B cell (primary cell): ENCODE results near the gene RNF220. TPM values are rescaled to one million over a fixed set of nuclear protein-coding genes. Genes with fewer than 3 reads are reported as not detected.

Source experiments
- ATAC-seq: fragments of 200-7000 bp; cut with Tn5 transposase; one replicate; pipeline ENCODE4 v1.10.0; 2021; ENCODE audit warnings: low read depth, mild to moderate bottlenecking, moderate number of reproducible peaks, moderate library complexity
- CTCF ChIA-PET: fragments of 350-600 bp; sonication (Branson Sonifier 250); formaldehyde crosslinking; loops from one replicate; lab custom pipeline; 2021; ENCODE audit warnings: antibody characterized with exemption, inconsistent platforms; lab: Charles Lee
- POLR2A ChIA-PET: fragments of 350-600 bp; sonication (Branson Sonifier 250); formaldehyde crosslinking; loops from one replicate; lab custom pipeline; 2021; ENCODE audit warnings: antibody characterized with exemption; lab: Charles Lee
- DNase-seq: peaks from one replicate; pipeline ENCODE4 v3.0.0; 2013
- H2AFZ ChIP-seq: 2 replicates; pipeline ENCODE4 v1.6.1; 2012; ENCODE audit warnings: mild to moderate bottlenecking, low read depth, low read length; ENCODE audit not compliant: insufficient read depth, poor library complexity, severe bottlenecking
- H3K27ac ChIP-seq, 2 donors: 1 replicate in 1 of 2; 2 replicates in 1 of 2; pipeline ENCODE4 v1.5.1; 2012 to 2013; ENCODE audit warnings: low read length in 2 of 2, mild to moderate bottlenecking in 2 of 2, moderate library complexity in 1 of 2
- H3K27me3 ChIP-seq, 4 experiments: fragments of 200-600 bp in 1 of 4; sonication (generic) in 1 of 4; replicated peaks in 1 of 4; 1 replicate in 2 of 4; 2 replicates in 2 of 4; pipeline versions ENCODE4 v1.6.1 to v1.7.0; 2013 to 2016; ENCODE audit warnings: low read length in 3 of 4, mild to moderate bottlenecking in 2 of 4, mixed read lengths in 1 of 4, moderate library complexity in 1 of 4; ENCODE audit not compliant: insufficient read depth in 4 of 4, control insufficient read depth in 3 of 4; ENCODE audit errors: control extremely low read depth in 1 of 4
- H3K36me3 ChIP-seq, 2 experiments: replicated peaks in 1 of 2; 1 replicate in 1 of 2; 2 replicates in 1 of 2; pipeline versions ENCODE4 v1.6.1 to v1.7.1; 2013; ENCODE audit warnings: low read length in 1 of 2; ENCODE audit not compliant: insufficient read depth in 2 of 2, control insufficient read depth in 1 of 2; ENCODE audit errors: control extremely low read depth in 1 of 2, extremely low read depth in 1 of 2
- H3K4me1 ChIP-seq, 2 donors: fragments of 200-600 bp in 1 of 2; sonication (generic) in 1 of 2; 1 replicate in 1 of 2; 2 replicates in 1 of 2; pipeline versions ENCODE4 v1.5.1 to v1.6.1; 2013 to 2017; ENCODE audit warnings: low read length in 2 of 2; ENCODE audit not compliant: control insufficient read depth in 2 of 2, insufficient read depth in 2 of 2
- H3K4me2 ChIP-seq: replicated peaks from 2 replicates; pipeline ENCODE3; 2012; ENCODE audit warnings: mild to moderate bottlenecking, low read depth, low read length; ENCODE audit not compliant: poor library complexity, severe bottlenecking
- H3K4me3 ChIP-seq, 5 experiments: fragments of 200-600 bp in 1 of 5; sonication (generic) in 1 of 5; 1 replicate in 3 of 5; 2 replicates in 2 of 5; pipeline versions ENCODE4 v1.5.1 to v1.7.0; 2011 to 2016; ENCODE audit warnings: low read length in 4 of 5, mild to moderate bottlenecking in 4 of 5, low read depth in 2 of 5, control low read depth in 1 of 5, moderate library complexity in 1 of 5; ENCODE audit not compliant: insufficient read depth in 1 of 5; ENCODE audit errors: control extremely low read depth in 1 of 5, extremely low read depth in 1 of 5
- H3K79me2 ChIP-seq: fragments of 200-600 bp; sonication (generic); one replicate; pipeline ENCODE4 v1.6.0; 2016; ENCODE audit warnings: low read length; ENCODE audit not compliant: control insufficient read depth, insufficient read depth
- H3K9ac ChIP-seq: fragments of 200-600 bp; sonication (generic); 2 replicates; pipeline ENCODE4 v1.6.1; 2017; ENCODE audit warnings: mild to moderate bottlenecking, low read length, moderate library complexity
- H3K9me3 ChIP-seq, 3 donors: one replicate each; pipeline versions ENCODE4 v1.6.1 to v1.7.1; 2013; ENCODE audit warnings: low read length in 2 of 3; ENCODE audit not compliant: control insufficient read depth in 2 of 3, insufficient read depth in 1 of 3; ENCODE audit errors: control extremely low read depth in 1 of 3
- H4K20me1 ChIP-seq: 2 replicates; pipeline ENCODE4 v1.6.0; 2012; ENCODE audit warnings: mild to moderate bottlenecking, low read length; ENCODE audit not compliant: insufficient read depth, control insufficient read depth, poor library complexity, severe bottlenecking
- H3K27ac Mint-ChIP-seq: one replicate; pipeline ENCODE4 v1.8.0; 2021; ENCODE audit warnings: mixed read lengths
- H3K27me3 Mint-ChIP-seq: one replicate; pipeline ENCODE4 v1.8.0; 2021; ENCODE audit warnings: mixed read lengths
- H3K4me1 Mint-ChIP-seq: one replicate; pipeline ENCODE4 v1.8.0; 2021; ENCODE audit warnings: mixed read lengths
- H3K4me3 Mint-ChIP-seq: one replicate; pipeline ENCODE4 v1.8.0; 2021; ENCODE audit warnings: mixed read lengths
- H3K9me3 Mint-ChIP-seq: one replicate; pipeline ENCODE4 v1.8.0; 2022; ENCODE audit warnings: mixed read lengths; ENCODE audit not compliant: insufficient read depth
- CTCF ChIP-seq: fragments of 200-600 bp; IDR thresholded peaks from one replicate; pipeline ENCODE4 v1.8.0; 2022; ENCODE audit warnings: antibody characterized with exemption, mild to moderate bottlenecking
- EZH2 ChIP-seq: IDR thresholded peaks from 2 replicates; pipeline ENCODE4 v1.6.1; 2012; ENCODE audit warnings: borderline replicate concordance, low read depth, mild to moderate bottlenecking, moderate library complexity, low read length; ENCODE audit not compliant: insufficient read depth, poor library complexity, severe bottlenecking
- WGBS: methylation state at CpG from one replicate; pipeline ENCODE4 v1.1.5; 2013; ENCODE audit warnings: missing lambda C conversion rate; ENCODE audit not compliant: insufficient coverage; 5-methylcytosine and 5-hydroxymethylcytosine counted together
- intact Hi-C: fragments of 100-400 bp; cut with micrococcal nuclease; formaldehyde crosslinking; loops from one replicate; pipeline ENCODE4 v1.10.0; 2022
- polyA plus RNA-seq: library from polyadenylated mRNA; depleted of rRNA; stranded (reverse); fragments of >200 nt; gene quantifications from 2 replicates; pipeline ENCODE4 v1.2.3, GENCODE V29; 2012
- total RNA-seq, 2 donors: library from RNA; stranded (reverse); fragments of 120-200 nt in 1 of 2; gene quantifications; 1 replicate in 1 of 2; 2 replicates in 1 of 2; pipeline versions ENCODE4 v1.2.3 to v1.2.4, GENCODE V29; 2013 to 2022

The RNF220 gene
- total and polyA plus RNA-seq, 2 donors (not counting 1 experiment from before 2014, with no cell fraction given): 115 to 141 TPM

GRCh38 chr1:44497422-44498170 is 92.5 kb downstream of the RNF220 start:
- peaks cover 10% of the 10 kb centered on the region for H3K4me1 Mint-ChIP-seq
- DNase-seq (no peak), ATAC-seq (no peak)
- 85% methylated on average over 5 of the region's 12 CpGs for WGBS
- ChIA-PET POLR2A (no interaction called here), CTCF (no interaction called here)
- no peak overlapping the region for H3K27ac Mint-ChIP-seq
- H4K20me1 ChIP-seq: no peaks in the 10 kb centered on the region
- no peak overlapping the region for H3K27ac ChIP-seq
- H3K36me3 ChIP-seq: no peaks in the 10 kb centered on the region
- peaks cover 0 to 4% (median 0%) of the 10 kb centered on the region in 4 experiments for H3K27me3 ChIP-seq
- no peak overlapping the region for H3K4me3 Mint-ChIP-seq
- no peaks in the 10 kb centered on the region for H3K9me3 ChIP-seq
- peaks cover 0 to 42% of the 10 kb centered on the region in 2 donors for H3K4me1 ChIP-seq
- H2AFZ ChIP-seq: no peak overlapping the region
- H3K9me3 Mint-ChIP-seq: no peaks in the 10 kb centered on the region
- no peak overlapping the region for H3K4me3 ChIP-seq
- intact Hi-C loops: no loop called here
- H3K79me2 ChIP-seq: no peaks in the 10 kb centered on the region
- TF ChIP-seq CTCF (no peak), EZH2 (no peak)
- peaks cover 4% of the 10 kb centered on the region for H3K27me3 Mint-ChIP-seq
- no peak overlapping the region for H3K4me2 ChIP-seq
- no peak overlapping the region for H3K9ac ChIP-seq

- peaks cover 0 to 4% (median 0%) of the 10 kb centered on the region in 4 experiments for H3K27me3 ChIP-seq
- no peaks in the 10 kb centered on the region for H3K79me2 ChIP-seq
- Mint-ChIP-seq H3K4me1 (peaks cover 17% of the 10 kb centered on the region), H3K9me3 (no peaks in the 10 kb centered on the region), H3K27ac (no peak overlapping the region), H3K4me3 (no peak overlapping the region), H3K27me3 (no peaks in the 10 kb centered on the region)
- no peaks in the 10 kb centered on the region for H4K20me1 ChIP-seq
- intact Hi-C loops: no loop called here
- no peak for DNase-seq
- no peak overlapping the region for H3K9ac ChIP-seq
- H3K4me1 ChIP-seq: peaks cover 0 to 56% of the 10 kb centered on the region in 2 donors
- H3K4me3 ChIP-seq: no peak overlapping the region
- TF ChIP-seq CTCF (no peak), EZH2 (no peak)
- no peak overlapping the region for H2AFZ ChIP-seq
- WGBS: 78% methylated on average over 3 of the region's 3 CpGs
- H3K9me3 ChIP-seq: no peaks in the 10 kb centered on the region
- ChIA-PET POLR2A (no interaction called here), CTCF (no interaction called here)
- no peak overlapping the region for H3K27ac ChIP-seq
- no peaks in the 10 kb centered on the region for H3K36me3 ChIP-seq
- no peak overlapping the region for H3K4me2 ChIP-seq
- no peak for ATAC-seq
These were observed 94.3 kb downstream of the RNF220 start for GRCh38 chr1:44499306-44499705.
